SH-SY5Y (cell line): ENCODE measurements around the gene SOX6.

Experiments
- GATA2 ChIP-seq: IDR thresholded peaks from 2 replicates; pipeline ENCODE4 v1.6.1; 2011; ENCODE audit warnings: mild to moderate bottlenecking, low read depth, low read length
- GATA3 ChIP-seq: IDR thresholded peaks from 2 replicates; pipeline ENCODE4 v1.6.1; 2011; ENCODE audit warnings: low read depth, mild to moderate bottlenecking, low read length, moderate library complexity

GRCh38 chr11:15988016-15988550 is 368.3 kb downstream of the SOX6 start:
- no peak for TF ChIP-seq GATA2
- TF ChIP-seq GATA3, result no peak
